IMR-90 (cell line): ENCODE results near the gene PRTFDC1. TPM values are rescaled to one million over a fixed set of nuclear protein-coding genes. Genes with fewer than 3 reads are reported as not detected.

Experiments used
- ATAC-seq: fragments of 200-7000 bp; cut with Tn5 transposase; 2 replicates; pipeline ENCODE4 v1.9.1; 2020; ENCODE audit warnings: low read depth, mild to moderate bottlenecking, moderate library complexity
- BruUV-seq: library from RNA; stranded (reverse); fragments of 400-500 nt; replicated peaks from 2 replicates; lab custom pipeline; 2021; lab: Mats Ljungman, UMichigan
- CTCF ChIA-PET: fragments of 300-600 bp; formaldehyde crosslinking; extraction: SDS; loops from one replicate; lab custom pipeline; 2021; ENCODE audit warnings: antibody characterized with exemption; lab: Yijun Ruan, JAX
- POLR2A ChIA-PET: fragments of 300-600 bp; sonication (Branson Sonifier 250); formaldehyde crosslinking; loops from one replicate; lab custom pipeline; 2022; ENCODE audit warnings: antibody characterized with exemption; ENCODE audit not compliant: unreplicated experiment; lab: Charles Lee
- DNase-seq: peaks from one replicate; pipeline ENCODE4 v3.0.0; 2013
- H2AFZ ChIP-seq: replicated peaks from 2 replicates; pipeline ENCODE3; 2013; ENCODE audit warnings: low read length, mild to moderate bottlenecking; ENCODE audit not compliant: poor library complexity
- H2AK5ac ChIP-seq: 2 replicates; pipeline ENCODE4 v1.6.1; 2013; ENCODE audit warnings: low read depth, low read length, inconsistent platforms
- H2AK9ac ChIP-seq: replicated peaks from 2 replicates; pipeline ENCODE3; 2013; ENCODE audit warnings: mild to moderate bottlenecking, low read depth, low read length, moderate library complexity; ENCODE audit not compliant: poor library complexity
- H2BK120ac ChIP-seq: 2 replicates; pipeline ENCODE4 v1.6.1; 2013; ENCODE audit warnings: low read depth, low read length, inconsistent platforms
- H2BK15ac ChIP-seq: 3 replicates; pipeline ENCODE4 v1.6.1; 2013; ENCODE audit warnings: low read depth, low read length, inconsistent platforms
- H2BK20ac ChIP-seq: 2 replicates; pipeline ENCODE4 v1.6.1; 2013; ENCODE audit warnings: low read depth, mild to moderate bottlenecking, inconsistent platforms, low read length, moderate library complexity
- H2BK5ac ChIP-seq: 2 replicates; pipeline ENCODE4 v1.6.1; 2013; ENCODE audit warnings: mild to moderate bottlenecking, low read depth, low read length, inconsistent platforms; ENCODE audit not compliant: poor library complexity, severe bottlenecking
- H3K14ac ChIP-seq: replicated peaks from 2 replicates; pipeline ENCODE4 v1.6.1; 2013; ENCODE audit warnings: low read depth, low read length, inconsistent platforms
- H3K18ac ChIP-seq: 2 replicates; pipeline ENCODE4 v1.6.1; 2013; ENCODE audit warnings: low read depth, low read length, control low read depth
- H3K23ac ChIP-seq: 2 replicates; pipeline ENCODE4 v1.6.1; 2013; ENCODE audit warnings: low read depth, low read length, inconsistent platforms
- H3K27ac ChIP-seq: 2 replicates; pipeline ENCODE4 v1.5.1; 2013; ENCODE audit warnings: mild to moderate bottlenecking, control low read depth, low read length; ENCODE audit not compliant: insufficient read depth
- H3K27me3 ChIP-seq: 2 replicates; pipeline ENCODE4 v1.6.1; 2013; ENCODE audit warnings: low read length; ENCODE audit not compliant: control insufficient read depth, insufficient read depth
- H3K36me3 ChIP-seq: 2 replicates; pipeline ENCODE4 v1.6.1; 2013; ENCODE audit warnings: low read length, mixed read lengths; ENCODE audit not compliant: control insufficient read depth, insufficient read depth
- H3K4ac ChIP-seq: 2 replicates; pipeline ENCODE4 v1.6.1; 2013; ENCODE audit warnings: low read depth, low read length, inconsistent platforms
- H3K4me1 ChIP-seq: 2 replicates; pipeline ENCODE4 v1.6.1; 2013; ENCODE audit warnings: low read length, mixed read lengths; ENCODE audit not compliant: control insufficient read depth, insufficient read depth
- H3K4me2 ChIP-seq: 2 replicates; pipeline ENCODE4 v1.6.1; 2013; ENCODE audit warnings: low read depth, mild to moderate bottlenecking, control low read depth, low read length, moderate library complexity
- H3K4me3 ChIP-seq: 2 replicates; pipeline ENCODE4 v1.5.1; 2013; ENCODE audit warnings: low read depth, mild to moderate bottlenecking, control low read depth, low read length, moderate library complexity; ENCODE audit not compliant: insufficient read depth
- H3K56ac ChIP-seq: 2 replicates; pipeline ENCODE4 v1.6.1; 2013; ENCODE audit warnings: low read length, inconsistent platforms; ENCODE audit not compliant: insufficient read depth; ENCODE audit errors: extremely low read depth
- H3K79me1 ChIP-seq, 2 experiments: 2 replicates each; pipeline ENCODE4 v1.6.1; 2013; ENCODE audit warnings: low read length in 2 of 2, inconsistent platforms in 1 of 2, low read depth in 1 of 2
- H3K9ac ChIP-seq: 2 replicates; pipeline ENCODE4 v1.6.1; 2013; ENCODE audit warnings: low read depth, low read length, control low read depth
- H3K9me1 ChIP-seq: 2 replicates; pipeline ENCODE4 v1.6.1; 2013; ENCODE audit warnings: low read length, inconsistent platforms; ENCODE audit not compliant: insufficient read depth
- H3K9me3 ChIP-seq: 2 replicates; pipeline ENCODE4 v1.6.1; 2013; ENCODE audit warnings: low read length; ENCODE audit not compliant: control insufficient read depth, insufficient read depth
- H4K20me1 ChIP-seq: 2 replicates; pipeline ENCODE4 v1.6.1; 2013; ENCODE audit warnings: low read length, inconsistent platforms; ENCODE audit not compliant: insufficient read depth
- H4K5ac ChIP-seq: 2 replicates; pipeline ENCODE4 v1.6.1; 2013; ENCODE audit warnings: mild to moderate bottlenecking, low read depth, low read length, control low read depth
- H4K8ac ChIP-seq, 2 experiments: 2 replicates each; pipeline ENCODE4 v1.6.1; 2013; ENCODE audit warnings: low read depth in 2 of 2, low read length in 2 of 2, control low read depth in 1 of 2, inconsistent platforms in 1 of 2
- H4K91ac ChIP-seq: 2 replicates; pipeline ENCODE4 v1.6.1; 2013; ENCODE audit warnings: low read depth, low read length, inconsistent platforms; ENCODE audit not compliant: insufficient read depth
- CHD1 ChIP-seq: IDR thresholded peaks from 2 replicates; pipeline ENCODE4 v1.6.1; 2012; ENCODE audit warnings: low read depth, low read length, improper control_type of control experiment
- FOS ChIP-seq: fragments of 150-350 bp; IDR thresholded peaks from 2 replicates; pipeline ENCODE4 v1.6.1; 2016; ENCODE audit warnings: low read depth, low read length
- WGBS, 2 experiments: methylation state at CpG; one replicate each; pipeline versions ENCODE4 v1.1.5 to v1.1.7; 2013; ENCODE audit warnings: missing lambda C conversion rate in 2 of 2; ENCODE audit not compliant: insufficient read length in 1 of 2; ENCODE audit errors: extremely low coverage in 2 of 2; 5-methylcytosine and 5-hydroxymethylcytosine counted together
- dilution Hi-C: fragments of 300-500 bp; cut with HindIII; formaldehyde crosslinking; loops from one replicate; pipeline ENCODE4 v1.14.3; 2018; ENCODE audit warnings: low sequenced_read_pairs; ENCODE audit not compliant: unreplicated experiment
- in situ Hi-C: fragments of 300-500 bp; cut with MboI; formaldehyde crosslinking; loops from 3 replicates; pipeline ENCODE4 v1.14.3; 2019; ENCODE audit warnings: low sequenced_read_pairs, inconsistent platforms, mixed read lengths
- intact Hi-C: fragments of 100-400 bp; cut with micrococcal nuclease; formaldehyde crosslinking; loops from 2 replicates; pipeline ENCODE4 v1.10.0; 2022
- polyA plus RNA-seq, 3 experiments: library from polyadenylated mRNA; depleted of rRNA; stranded (reverse); fragments of >200 nt; gene quantifications; 2 replicates each; pipeline ENCODE4 v1.2.3, GENCODE V29; 2012; ENCODE audit warnings: low replicate concordance in 1 of 3
- total RNA-seq: library from RNA; depleted of rRNA; stranded (reverse); fragments of >200 nt; gene quantifications from 2 replicates; pipeline ENCODE4 v1.2.3, GENCODE V29; 2012

Gene PRTFDC1
- total and polyA plus RNA-seq, 2 of the 4 experiments (the other 2 are of a cell fraction), result 12.3 to 17.9 TPM

GRCh38 chr10:24979685-24980084 lies 27.3 kb upstream of the PRTFDC1 start:
- Histone ChIP-seq H2AK5ac (no peak overlapping the region), H3K4me2 (no peak overlapping the region), H2BK5ac (no peak overlapping the region), H3K14ac (no peak overlapping the region), H3K36me3 (no peaks in the 10 kb centered on the region), H3K9me1 (no peaks in the 10 kb centered on the region), H4K20me1 (no peaks in the 10 kb centered on the region), H3K23ac (no peak overlapping the region), H3K9ac (no peak overlapping the region), H3K27ac (no peak overlapping the region), H2BK120ac (no peak overlapping the region), H4K8ac (no peak overlapping the region), H2AFZ (no peak overlapping the region), H3K18ac (no peak overlapping the region), H3K56ac (no peak overlapping the region), H4K5ac (no peak overlapping the region), H2AK9ac (no peak overlapping the region), H3K27me3 (no peaks in the 10 kb centered on the region), H3K79me1 (no peaks in the 10 kb centered on the region), H3K9me3 (no peaks in the 10 kb centered on the region), H4K91ac (no peak overlapping the region), H3K4me1 (peaks cover 4% of the 10 kb centered on the region; the same call in 1 of the 2 replicates), H3K4ac (no peak overlapping the region), H3K4me3 (no peak overlapping the region), H2BK15ac (no peak overlapping the region), H2BK20ac (no peak overlapping the region)
- ATAC-seq (no peak), DNase-seq (no peak)
- dilution Hi-C loops, result no loop called here
- intact Hi-C loops, result no loop called here
- in situ Hi-C loops, result loop anchor here (10.0 kb wide), 1 partner anchor 345 kb away; no protein-coding TSS in a partner anchor
- no TSS peak for BruUV-seq
- WGBS, 2 experiments, result no CpG with 5 or more reads among the region's 4 CpGs
- ChIA-PET CTCF (no interaction called here), POLR2A (no interaction called here)
- TF ChIP-seq CHD1, result no peak
- no peak for TF ChIP-seq FOS
